Measurements from ENCODE around the gene UBE2G2.

- no peak for TF ChIP-seq EZH2 (IDR thresholded peaks at IDR 0.05; ENCODE audit: insufficient read depth, poor library complexity, severe bottlenecking)
- TF ChIP-seq EZH2phosphoT487 (IDR thresholded peaks at IDR 0.05; ENCODE audit: insufficient read depth, low read depth): no peak
Measured at GRCh38 chr21:44738621-44739020, 63.0 kb downstream of the UBE2G2 start.
